ENCODE data around the gene GRAP2. TPM values are rescaled to one million over a fixed set of nuclear protein-coding genes. Genes with fewer than 3 reads are reported as not detected.

GRAP2 gene
- total and polyA plus RNA-seq, 10 of the 15 experiments (the other 5 are each of a cell fraction or from before 2014, with no cell fraction given), result 3.3 to 79.1 (median 59.6) TPM

DNA sequence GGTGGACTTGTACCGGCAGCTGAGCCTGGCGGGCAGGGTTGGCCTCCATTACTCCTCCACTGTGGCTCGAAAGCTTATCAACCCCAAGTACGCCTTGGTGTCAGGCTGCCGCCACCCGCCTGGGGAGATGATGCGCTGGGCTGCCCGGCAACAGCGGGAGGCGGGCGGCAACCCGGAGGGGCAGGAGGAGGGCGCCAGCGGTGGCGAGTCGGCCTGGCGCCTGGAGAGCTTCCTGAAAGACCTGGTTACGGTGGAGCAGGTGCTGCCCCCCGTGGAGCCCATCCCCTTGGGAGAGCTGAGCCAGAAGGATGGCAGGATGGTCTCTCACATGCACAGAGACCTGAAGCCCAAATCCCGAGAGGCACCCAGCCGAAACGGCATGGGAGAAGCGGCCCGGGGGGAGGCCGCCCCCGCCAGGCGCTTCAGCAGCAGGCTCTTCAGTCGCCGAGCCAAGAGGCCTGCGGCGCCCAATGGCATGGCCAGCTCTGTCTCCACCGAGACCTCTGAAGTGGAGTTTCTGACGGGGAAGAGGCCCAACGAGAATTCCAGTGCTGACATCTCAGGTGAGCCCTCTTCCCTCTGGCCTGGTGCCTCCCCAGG, 120.6 kb downstream of the GRAP2 start:
- Histone ChIP-seq H3K79me2 (ENCODE audit: control insufficient read depth, insufficient read depth, low read length) (no peaks in the 10 kb centered on the region), H3K9ac (ENCODE audit: control insufficient read depth, insufficient read depth, low read length) (no peak overlapping the region), H3K4me3 (no peak overlapping the region), H3K4me2 (ENCODE audit: control insufficient read depth, insufficient read depth) (no peak overlapping the region), H3K9me3 (replicated peaks; ENCODE audit: control insufficient read depth, insufficient read depth, low read length) (no peaks in the 10 kb centered on the region), H2AFZ (ENCODE audit: control insufficient read depth, low read depth, low read length) (no peak overlapping the region), H3K4me1 (ENCODE audit: control insufficient read depth, insufficient read depth, low read length) (no peaks in the 10 kb centered on the region), H3K36me3 (ENCODE audit: control insufficient read depth in 2 of 2, insufficient read depth in 2 of 2, low read length in 1 of 2) (no peaks in the 10 kb centered on the region), H4K20me1 (ENCODE audit: control insufficient read depth, insufficient read depth) (no peaks in the 10 kb centered on the region), H3K27ac (ENCODE audit: control insufficient read depth, insufficient read depth) (no peak overlapping the region), H3K27me3 (replicated peaks in 1 of 2; ENCODE audit: control insufficient read depth in 2 of 2, insufficient read depth in 2 of 2, low read length in 1 of 2) (no peaks in the 10 kb centered on the region; a peak in 2 of 4 replicates)
- intact Hi-C loops (cut with micrococcal nuclease; ENCODE audit: unreplicated experiment), result loop anchor here (5.0 to 10.0 kb wide), 3 partner anchors 87 to 484 kb away; no protein-coding TSS in a partner anchor
- ChIA-PET SMC1A (ENCODE audit: uncharacterized antibody, unreplicated experiment) (interaction anchor here (0.9 to 1.6 kb wide), 3 partner anchors 99 to 478 kb away, joined by 3 read pairs; no protein-coding TSS in a partner anchor), CTCF (interaction anchor here (0.8 to 6.6 kb wide), 5 partner anchors 14 to 481 kb away, joined by 3 to 157 read pairs (median 4); no protein-coding TSS in a partner anchor), POLR2A (interaction anchor here (0.5 to 1.4 kb wide), 2 partner anchors 9 to 113 kb away, joined by 3 to 5 read pairs; no protein-coding TSS in a partner anchor), RAD21 (ENCODE audit: unreplicated experiment) (interaction anchor here (1.2 to 4.1 kb wide), 2 partner anchors 88 to 493 kb away, joined by 3 to 34 read pairs; no protein-coding TSS in a partner anchor)
- BruUV-seq (replicated peaks), result no TSS peak
- in situ Hi-C loops (cut with MboI), result no loop called here
- ATAC-seq (no peak), FAIRE-seq (no peak), DNase-seq (ENCODE audit: low read depth, low spot score) (no peak)
- no peak for TF ChIP-seq CEBPB (IDR thresholded peaks at IDR 0.05; ENCODE audit: borderline replicate concordance in 1 of 2, low read depth in 2 of 2, low read length in 2 of 2)
- TF ChIP-seq BMI1 (IDR thresholded peaks at IDR 0.05; ENCODE audit: borderline replicate concordance), result no peak
- TF ChIP-seq RELA (IDR thresholded peaks at IDR 0.05; ENCODE audit: borderline replicate concordance, partially characterized antibody), result no peak
- TF ChIP-seq WRNIP1 (IDR thresholded peaks at IDR 0.05; ENCODE audit: borderline replicate concordance, low read depth, low read length), result no peak
- TF ChIP-seq FOXM1 (IDR thresholded peaks at IDR 0.05; ENCODE audit: low read depth, low read length), result no peak
- TF ChIP-seq MYC (IDR thresholded peaks at IDR 0.05; ENCODE audit: insufficient read depth, insufficient read length, insufficient replicate concordance, low read length, severe bottlenecking), result no peak
- TF ChIP-seq SMC3 (IDR thresholded peaks at IDR 0.05; ENCODE audit: borderline replicate concordance, low read length), result no peak
- no peak for TF ChIP-seq MTA3 (IDR thresholded peaks at IDR 0.05; ENCODE audit: borderline replicate concordance, low read length)
- no peak for TF ChIP-seq NFXL1 (IDR thresholded peaks at IDR 0.05; ENCODE audit: borderline replicate concordance)
- no peak for TF ChIP-seq KAT2A (conservative IDR thresholded peaks at IDR 0.05; ENCODE audit: control insufficient read depth, low read depth, low read length)
- TF ChIP-seq SMARCA5 (IDR thresholded peaks at IDR 0.05), result no peak
- TF ChIP-seq RAD21 (IDR thresholded peaks at IDR 0.05; ENCODE audit: insufficient read depth, low read depth, low read length), result no peak
- TF ChIP-seq, protein P1, sequence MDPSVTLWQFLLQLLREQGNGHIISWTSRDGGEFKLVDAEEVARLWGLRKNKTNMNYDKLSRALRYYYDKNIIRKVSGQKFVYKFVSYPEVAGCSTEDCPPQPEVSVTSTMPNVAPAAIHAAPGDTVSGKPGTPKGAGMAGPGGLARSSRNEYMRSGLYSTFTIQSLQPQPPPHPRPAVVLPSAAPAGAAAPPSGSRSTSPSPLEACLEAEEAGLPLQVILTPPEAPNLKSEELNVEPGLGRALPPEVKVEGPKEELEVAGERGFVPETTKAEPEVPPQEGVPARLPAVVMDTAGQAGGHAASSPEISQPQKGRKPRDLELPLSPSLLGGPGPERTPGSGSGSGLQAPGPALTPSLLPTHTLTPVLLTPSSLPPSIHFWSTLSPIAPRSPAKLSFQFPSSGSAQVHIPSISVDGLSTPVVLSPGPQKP (IDR thresholded peaks at IDR 0.05; ENCODE audit: low read depth, low read length), result no peak
- no peak for TF ChIP-seq ZNF384 (IDR thresholded peaks at IDR 0.05; ENCODE audit: borderline replicate concordance, low read depth, low read length)
- TF ChIP-seq ZNF24 (IDR thresholded peaks at IDR 0.05), result no peak
- TF ChIP-seq, protein P2, sequence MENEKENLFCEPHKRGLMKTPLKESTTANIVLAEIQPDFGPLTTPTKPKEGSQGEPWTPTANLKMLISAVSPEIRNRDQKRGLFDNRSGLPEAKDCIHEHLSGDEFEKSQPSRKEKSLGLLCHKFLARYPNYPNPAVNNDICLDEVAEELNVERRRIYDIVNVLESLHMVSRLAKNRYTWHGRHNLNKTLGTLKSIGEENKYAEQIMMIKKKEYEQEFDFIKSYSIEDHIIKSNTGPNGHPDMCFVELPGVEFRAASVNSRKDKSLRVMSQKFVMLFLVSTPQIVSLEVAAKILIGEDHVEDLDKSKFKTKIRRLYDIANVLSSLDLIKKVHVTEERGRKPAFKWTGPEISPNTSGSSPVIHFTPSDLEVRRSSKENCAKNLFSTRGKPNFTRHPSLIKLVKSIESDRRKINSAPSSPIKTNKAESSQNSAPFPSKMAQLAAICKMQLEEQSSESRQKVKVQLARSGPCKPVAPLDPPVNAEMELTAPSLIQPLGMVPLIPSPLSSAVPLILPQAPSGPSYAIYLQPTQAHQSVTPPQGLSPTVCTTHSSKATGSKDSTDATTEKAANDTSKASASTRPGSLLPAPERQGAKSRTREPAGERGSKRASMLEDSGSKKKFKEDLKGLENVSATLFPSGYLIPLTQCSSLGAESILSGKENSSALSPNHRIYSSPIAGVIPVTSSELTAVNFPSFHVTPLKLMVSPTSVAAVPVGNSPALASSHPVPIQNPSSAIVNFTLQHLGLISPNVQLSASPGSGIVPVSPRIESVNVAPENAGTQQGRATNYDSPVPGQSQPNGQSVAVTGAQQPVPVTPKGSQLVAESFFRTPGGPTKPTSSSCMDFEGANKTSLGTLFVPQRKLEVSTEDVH (IDR thresholded peaks at IDR 0.05; ENCODE audit: low read depth, partially characterized antibody), result no peak
- TF ChIP-seq NFIC (IDR thresholded peaks at IDR 0.05; ENCODE audit: low read depth, low read length), result no peak
- TF ChIP-seq PAX8 (IDR thresholded peaks at IDR 0.05), result no peak
- no peak for TF ChIP-seq ZNF217 (IDR thresholded peaks at IDR 0.05)
- WGBS (ENCODE audit: insufficient coverage, insufficient replicate concordance, low lambda C conversion rate, missing lambda C conversion rate), result 73% methylated on average over 34 of the region's 34 CpGs
